ENCODE data around the gene AUH.

Gene AUH

DNA sequence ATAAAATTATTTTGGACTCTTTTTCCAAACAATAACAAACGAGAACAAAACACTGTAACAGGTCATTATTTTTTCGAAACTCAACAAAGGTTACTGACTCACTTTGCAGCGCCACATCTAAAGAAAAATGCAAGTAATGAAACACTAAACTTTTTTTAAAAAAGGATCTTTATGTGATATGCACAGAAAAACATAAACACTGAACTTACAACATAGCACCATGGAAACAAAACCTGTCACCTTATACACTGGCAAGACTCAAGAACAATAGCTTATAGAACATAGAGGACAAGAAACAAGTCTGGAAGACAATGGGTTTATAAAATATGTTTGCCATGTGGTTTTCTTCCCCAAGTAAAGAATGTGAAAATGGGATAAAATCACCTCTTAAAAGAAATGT is 85.2 kb downstream of the AUH start:
- Histone ChIP-seq H3K4me1 (ENCODE audit: insufficient read depth, low read length) (no peaks in the 10 kb centered on the region), H3K36me3 (ENCODE audit: insufficient read depth, low read length) (no peaks in the 10 kb centered on the region), H3K9me3 (ENCODE audit: control insufficient read depth, insufficient read depth, low read length) (no peaks in the 10 kb centered on the region), H3K9ac (ENCODE audit: low read depth, low read length) (no peak overlapping the region)

DNA sequence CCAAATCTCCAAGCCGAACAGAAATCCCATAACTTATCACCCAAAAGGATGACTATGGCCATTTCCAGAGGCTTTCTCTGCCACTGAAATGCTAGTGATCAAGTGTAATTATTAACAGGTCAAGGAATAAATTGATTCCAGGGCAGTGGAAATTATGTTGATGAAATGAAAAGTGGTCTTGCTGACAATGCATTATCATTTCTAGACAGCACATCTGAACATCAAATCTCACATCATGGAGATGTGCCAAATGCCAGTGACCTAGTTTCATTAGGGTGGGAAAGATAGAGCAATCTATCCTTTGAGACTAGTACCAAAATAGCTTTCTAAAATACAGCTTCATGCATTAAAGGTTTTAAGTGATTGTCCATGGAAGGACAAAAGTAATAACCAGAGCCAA is 86.1 kb downstream of the AUH start:
- H3K9me3 ChIP-seq (ENCODE audit: control insufficient read depth, insufficient read depth, low read length) = no peaks in the 10 kb centered on the region
- no peaks in the 10 kb centered on the region for H3K36me3 ChIP-seq (ENCODE audit: insufficient read depth, low read length)
- H3K4me1 ChIP-seq (ENCODE audit: insufficient read depth, low read length) = no peaks in the 10 kb centered on the region
- H3K9ac ChIP-seq (ENCODE audit: low read depth, low read length) = no peak overlapping the region

DNA sequence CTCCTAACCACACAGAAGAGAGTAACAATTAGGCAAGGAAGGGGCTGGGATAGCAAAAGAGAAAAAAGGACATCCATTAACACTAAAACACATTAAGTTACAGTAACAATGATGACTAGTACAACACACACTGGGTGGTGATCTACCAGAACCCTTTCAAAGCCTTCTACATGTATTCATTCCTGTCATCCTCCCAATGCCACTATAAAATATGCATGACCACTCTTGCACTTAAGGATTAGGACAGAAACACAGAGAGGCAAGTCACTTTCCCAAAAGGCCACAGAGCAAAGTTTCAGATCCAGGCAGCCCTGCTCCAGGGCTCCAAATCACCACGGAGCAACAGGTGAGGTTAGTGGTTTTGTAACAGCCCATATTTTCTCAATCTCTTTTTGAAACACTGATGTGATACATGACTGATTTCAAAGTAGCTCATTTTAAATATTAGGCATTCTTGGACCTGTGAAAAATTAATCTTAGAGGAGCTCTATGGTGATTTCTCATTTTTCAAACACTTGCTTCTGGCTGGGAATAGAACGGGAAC is 86.7 kb downstream of the AUH start:
- Histone ChIP-seq H3K4me1 (ENCODE audit: insufficient read depth, low read length) (no peaks in the 10 kb centered on the region), H3K36me3 (ENCODE audit: insufficient read depth, low read length) (no peaks in the 10 kb centered on the region), H3K9ac (ENCODE audit: low read depth, low read length) (no peak overlapping the region), H3K9me3 (ENCODE audit: control insufficient read depth, insufficient read depth, low read length) (no peaks in the 10 kb centered on the region)

DNA sequence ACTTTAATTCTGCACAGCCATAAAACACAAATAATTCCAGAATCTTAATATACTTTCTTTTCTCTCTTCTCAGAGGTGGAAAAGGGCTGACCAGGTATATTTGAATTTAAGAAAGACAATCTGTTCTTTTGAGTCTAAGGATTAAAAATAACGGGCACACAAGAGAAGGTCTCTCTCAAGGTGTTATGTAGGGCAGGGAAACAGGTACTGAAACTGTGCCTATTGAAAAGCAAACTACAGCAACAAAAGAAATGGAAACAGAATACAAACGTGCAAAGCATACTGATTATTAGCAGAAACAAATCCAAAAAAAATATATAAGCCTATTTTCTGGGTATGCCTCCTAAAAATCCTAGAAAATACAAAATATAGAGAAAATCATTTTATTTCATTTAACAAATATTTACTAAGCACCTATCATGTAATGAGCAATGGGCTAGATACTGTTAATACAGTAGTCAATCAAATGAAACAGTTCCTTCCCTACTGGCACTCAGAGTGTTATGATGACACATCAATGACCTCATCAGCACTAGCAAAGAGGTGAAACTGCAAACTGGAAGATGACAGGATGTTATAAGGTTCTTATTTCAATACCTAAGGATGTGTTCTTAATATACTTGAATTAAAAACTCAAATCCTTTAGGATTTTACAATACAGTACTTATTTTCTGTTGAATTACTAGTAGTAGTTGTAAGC is 87.7 kb downstream of the AUH start:
- no peaks in the 10 kb centered on the region for H3K4me1 ChIP-seq (ENCODE audit: insufficient read depth, low read length)
- H3K9me3 ChIP-seq (ENCODE audit: control insufficient read depth, insufficient read depth, low read length) = no peaks in the 10 kb centered on the region
- no peak overlapping the region for H3K9ac ChIP-seq (ENCODE audit: low read depth, low read length)
- H3K36me3 ChIP-seq (ENCODE audit: insufficient read depth, low read length) = no peaks in the 10 kb centered on the region

DNA sequence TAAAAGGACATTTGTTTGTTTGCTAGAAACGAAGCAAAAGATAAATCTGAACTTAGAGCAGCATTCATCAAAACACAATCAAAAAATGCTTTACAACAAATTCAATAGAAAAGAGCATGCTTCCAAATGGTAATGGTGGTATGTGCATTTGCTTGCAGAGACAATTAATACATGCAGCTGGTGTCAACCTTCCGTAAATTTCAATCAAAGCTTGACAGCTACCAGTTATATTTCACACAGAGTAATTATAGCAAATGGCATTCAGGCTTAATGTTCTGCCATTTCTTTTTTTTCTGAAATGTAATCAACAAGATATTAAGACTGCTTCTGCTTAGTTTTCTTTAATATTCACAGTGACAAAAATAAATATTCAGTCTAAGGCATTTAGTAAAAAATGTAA is 90.6 kb downstream of the AUH start:
- no peak overlapping the region for H3K9ac ChIP-seq (ENCODE audit: low read depth, low read length)
- H3K4me1 ChIP-seq (ENCODE audit: insufficient read depth, low read length) = no peaks in the 10 kb centered on the region
- H3K9me3 ChIP-seq (ENCODE audit: control insufficient read depth, insufficient read depth, low read length) = no peaks in the 10 kb centered on the region
- H3K36me3 ChIP-seq (ENCODE audit: insufficient read depth, low read length) = no peaks in the 10 kb centered on the region

DNA sequence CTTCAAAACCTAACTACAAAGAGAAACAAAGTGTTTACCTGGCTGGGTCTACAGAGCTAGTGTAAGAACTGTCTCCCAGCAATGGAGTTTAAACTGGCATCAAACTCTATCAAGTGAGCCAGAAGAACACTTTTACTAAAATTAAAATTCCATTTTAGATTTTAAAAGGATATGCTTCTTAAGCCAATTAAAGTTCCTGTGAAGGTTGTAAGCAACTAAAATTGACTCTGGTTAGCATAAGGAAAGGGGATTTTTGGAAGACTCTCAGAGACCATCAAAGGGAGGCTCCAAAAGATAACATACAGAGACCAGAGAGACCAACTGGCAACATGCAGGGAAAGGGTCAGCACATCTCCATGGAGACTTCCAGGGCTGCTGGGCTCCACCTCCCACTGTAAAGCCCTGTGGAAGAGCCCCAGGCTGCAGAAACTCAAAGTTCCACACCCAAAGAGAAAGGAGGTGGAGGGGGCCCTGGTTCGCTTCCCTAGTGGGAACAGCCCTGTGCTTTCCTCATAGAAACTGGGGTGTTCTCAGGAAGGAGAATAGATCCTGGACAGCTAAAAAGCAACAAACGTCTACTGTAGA is 91.7 kb downstream of the AUH start:
- Histone ChIP-seq H3K4me1 (ENCODE audit: insufficient read depth, low read length) (no peaks in the 10 kb centered on the region), H3K36me3 (ENCODE audit: insufficient read depth, low read length) (no peaks in the 10 kb centered on the region), H3K9me3 (ENCODE audit: control insufficient read depth, insufficient read depth, low read length) (no peaks in the 10 kb centered on the region), H3K9ac (ENCODE audit: low read depth, low read length) (no peak overlapping the region)

DNA sequence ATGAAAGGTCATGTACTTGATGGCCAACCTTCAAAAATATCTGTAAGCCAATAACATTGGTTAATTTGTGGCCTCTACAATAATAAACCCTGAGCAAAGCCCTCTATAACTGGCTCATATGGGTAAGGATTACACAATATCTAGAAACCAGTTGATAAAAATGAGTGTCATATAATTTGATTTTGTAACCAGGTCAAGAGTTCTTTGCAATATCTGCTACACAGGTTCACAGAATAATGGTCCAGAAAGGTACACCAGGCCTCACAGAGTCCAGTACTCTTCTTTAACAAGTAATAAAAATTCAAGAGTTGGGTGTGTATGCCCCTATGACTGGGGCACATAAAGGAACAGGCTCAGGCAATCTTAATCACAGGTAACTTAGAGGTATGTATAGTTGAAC is 95.3 kb downstream of the AUH start:
- Histone ChIP-seq H3K36me3 (ENCODE audit: insufficient read depth, low read length) (no peaks in the 10 kb centered on the region), H3K9me3 (ENCODE audit: control insufficient read depth, insufficient read depth, low read length) (no peaks in the 10 kb centered on the region), H3K4me1 (ENCODE audit: insufficient read depth, low read length) (no peaks in the 10 kb centered on the region), H3K9ac (ENCODE audit: low read depth, low read length) (no peak overlapping the region)

DNA sequence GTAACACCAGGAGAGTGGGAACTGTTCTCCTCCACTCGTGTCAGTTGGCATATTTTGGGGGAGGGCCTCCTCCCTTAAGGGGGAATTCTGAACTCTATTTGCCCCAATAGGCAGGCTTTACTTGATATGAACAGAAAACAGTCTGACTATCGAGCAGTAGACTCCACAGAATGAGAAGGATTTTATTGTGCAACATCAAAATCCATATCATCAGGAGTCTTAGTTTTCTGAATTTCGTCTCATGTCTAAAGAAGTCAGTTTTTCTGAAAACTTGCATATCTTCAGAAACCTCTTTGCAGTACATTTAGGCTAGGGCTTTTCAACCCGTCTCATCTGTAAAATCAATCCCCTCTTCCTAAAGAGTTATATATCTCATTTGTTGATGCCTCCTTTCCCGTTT is 96.2 kb downstream of the AUH start:
- Histone ChIP-seq H3K4me1 (ENCODE audit: insufficient read depth, low read length) (no peaks in the 10 kb centered on the region), H3K9me3 (ENCODE audit: control insufficient read depth, insufficient read depth, low read length) (no peaks in the 10 kb centered on the region), H3K36me3 (ENCODE audit: insufficient read depth, low read length) (no peaks in the 10 kb centered on the region), H3K9ac (ENCODE audit: low read depth, low read length) (no peak overlapping the region)

DNA sequence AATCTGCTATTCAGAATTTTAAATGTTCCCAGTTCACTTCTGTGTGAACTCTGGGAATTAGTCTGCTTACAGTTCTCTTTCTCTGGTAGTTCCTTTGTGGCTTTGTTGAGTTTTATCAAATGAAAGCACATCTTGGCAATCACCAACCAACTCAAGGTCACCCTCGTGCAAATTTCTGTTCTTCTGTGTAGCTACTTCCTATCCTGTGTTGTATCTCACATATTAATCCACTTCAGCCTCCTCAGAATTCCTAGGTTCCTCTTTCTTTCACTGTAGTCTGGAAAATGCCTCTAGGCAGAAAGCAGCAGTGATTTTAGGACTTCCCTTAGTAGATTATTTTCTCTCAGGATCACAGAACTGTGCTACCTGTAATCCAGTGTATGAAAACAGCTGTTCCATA is 100.3 kb downstream of the AUH start:
- H3K4me1 ChIP-seq (ENCODE audit: insufficient read depth, low read length) = no peaks in the 10 kb centered on the region
- no peak overlapping the region for H3K9ac ChIP-seq (ENCODE audit: low read depth, low read length)
- H3K36me3 ChIP-seq (ENCODE audit: insufficient read depth, low read length) = no peaks in the 10 kb centered on the region

DNA sequence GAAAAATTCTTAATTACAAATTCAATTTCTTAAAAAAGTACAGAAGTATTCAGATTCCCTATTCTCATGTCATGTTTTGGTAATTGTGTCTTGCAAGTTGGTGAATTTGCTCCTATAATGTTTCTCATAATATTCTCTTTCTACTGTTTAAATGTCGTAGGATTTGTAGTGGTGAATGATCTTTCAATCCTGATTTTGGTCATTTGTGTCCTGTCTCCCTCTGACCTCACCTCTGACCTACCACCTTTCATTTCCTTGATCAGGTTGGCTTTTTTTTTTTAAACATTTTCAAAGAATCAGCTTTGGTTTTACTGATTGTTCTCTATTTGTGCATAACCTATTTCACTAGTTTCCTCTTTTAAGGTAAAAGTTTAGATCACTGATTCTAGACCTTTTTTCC is 102.6 kb downstream of the AUH start:
- Histone ChIP-seq H3K4me1 (ENCODE audit: insufficient read depth, low read length) (no peaks in the 10 kb centered on the region), H3K9me3 (ENCODE audit: control insufficient read depth, insufficient read depth, low read length) (no peaks in the 10 kb centered on the region), H3K36me3 (ENCODE audit: insufficient read depth, low read length) (no peaks in the 10 kb centered on the region), H3K9ac (ENCODE audit: low read depth, low read length) (no peak overlapping the region)

More for the DNA sequence above, 100.3 kb downstream of the AUH start:
- no peaks in the 10 kb centered on the region for H3K9me3 ChIP-seq (ENCODE audit: control insufficient read depth, insufficient read depth, low read length)

DNA sequence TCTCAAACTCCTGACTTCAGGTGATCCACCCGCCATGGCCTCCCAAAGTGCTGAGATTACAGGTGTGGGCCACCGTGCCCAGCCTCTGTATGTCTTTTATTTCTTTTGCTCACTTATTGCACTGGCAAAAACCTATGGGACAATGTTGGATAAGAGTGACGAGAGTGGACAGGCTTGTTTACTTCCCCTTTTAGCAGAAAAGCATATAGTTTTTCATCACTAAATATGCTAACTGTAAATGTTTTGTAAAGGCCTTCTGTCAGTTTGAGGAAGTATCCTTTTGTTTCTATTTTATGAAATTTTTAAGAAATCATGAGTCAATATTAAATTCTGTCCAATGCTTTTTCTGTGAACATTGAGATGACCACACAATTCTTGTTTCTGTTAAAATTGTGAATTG is 103.3 kb downstream of the AUH start:
- Histone ChIP-seq H3K36me3 (ENCODE audit: insufficient read depth, low read length) (no peaks in the 10 kb centered on the region), H3K9me3 (ENCODE audit: control insufficient read depth, insufficient read depth, low read length) (no peaks in the 10 kb centered on the region), H3K4me1 (ENCODE audit: insufficient read depth, low read length) (no peaks in the 10 kb centered on the region), H3K9ac (ENCODE audit: low read depth, low read length) (no peak overlapping the region)

DNA sequence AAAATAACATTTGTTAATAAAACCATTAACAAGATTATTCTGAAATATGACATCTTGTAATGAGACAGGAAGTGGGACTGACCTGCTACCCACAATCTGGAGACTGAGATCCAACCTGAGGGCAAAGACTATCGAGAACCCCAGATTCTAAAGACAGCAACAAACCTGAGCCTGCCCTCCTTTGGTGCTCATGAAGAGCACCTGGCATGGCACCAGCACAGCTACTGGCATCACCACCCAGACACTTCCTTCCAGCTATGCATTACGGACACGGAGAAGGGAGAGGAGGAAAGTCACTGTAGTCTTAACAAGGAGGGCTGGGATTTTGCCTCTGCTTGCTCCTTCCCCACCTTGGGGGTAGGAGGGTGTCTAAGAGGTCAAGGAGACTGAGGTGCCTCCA is 105.5 kb downstream of the AUH start:
- H3K4me1 ChIP-seq (ENCODE audit: insufficient read depth, low read length) = no peaks in the 10 kb centered on the region
- H3K36me3 ChIP-seq (ENCODE audit: insufficient read depth, low read length) = no peaks in the 10 kb centered on the region
- no peak overlapping the region for H3K9ac ChIP-seq (ENCODE audit: low read depth, low read length)
- no peaks in the 10 kb centered on the region for H3K9me3 ChIP-seq (ENCODE audit: control insufficient read depth, insufficient read depth, low read length)

DNA sequence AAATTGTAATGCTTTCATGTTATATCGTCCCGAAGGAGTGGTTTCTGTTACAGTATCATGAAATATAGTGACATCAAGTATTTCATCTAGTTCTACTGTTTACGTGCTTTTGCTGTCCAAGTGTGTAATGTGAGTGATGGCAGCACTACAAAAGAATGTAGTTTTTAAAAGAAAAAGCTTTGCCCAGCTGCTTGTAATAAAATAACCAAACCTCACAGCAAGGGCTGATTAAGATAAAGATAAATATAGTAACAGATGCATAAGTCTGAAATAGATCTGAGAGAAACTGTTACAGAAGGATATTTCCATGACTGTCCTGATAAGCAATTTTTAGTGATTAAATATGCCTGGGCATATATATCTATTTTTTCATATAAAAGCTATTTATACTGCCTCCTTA is 106.4 kb downstream of the AUH start:
- Histone ChIP-seq H3K9ac (ENCODE audit: low read depth, low read length) (no peak overlapping the region), H3K36me3 (ENCODE audit: insufficient read depth, low read length) (no peaks in the 10 kb centered on the region), H3K9me3 (ENCODE audit: control insufficient read depth, insufficient read depth, low read length) (no peaks in the 10 kb centered on the region), H3K4me1 (ENCODE audit: insufficient read depth, low read length) (no peaks in the 10 kb centered on the region)

DNA sequence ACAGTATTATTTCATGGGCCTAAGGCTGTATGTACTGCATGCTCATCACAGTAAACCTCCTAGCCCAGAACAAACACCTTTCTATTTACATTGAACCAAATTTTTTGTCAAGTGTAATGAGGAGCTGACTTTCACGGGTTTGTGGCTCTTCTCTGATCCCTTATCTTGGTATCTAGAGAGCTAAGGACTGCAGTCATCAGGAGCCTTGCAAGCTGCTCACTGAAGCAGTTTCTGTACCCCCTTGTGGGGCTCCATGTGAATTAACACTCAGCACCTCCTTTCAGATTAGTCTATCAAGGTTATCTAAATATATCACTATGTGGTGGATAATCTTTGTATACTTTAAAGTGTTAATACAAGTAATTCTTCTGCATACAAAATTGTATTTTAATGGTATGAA is 108.2 kb downstream of the AUH start:
- Histone ChIP-seq H3K9ac (ENCODE audit: low read depth, low read length) (no peak overlapping the region), H3K4me1 (ENCODE audit: insufficient read depth, low read length) (no peaks in the 10 kb centered on the region), H3K36me3 (ENCODE audit: insufficient read depth, low read length) (no peaks in the 10 kb centered on the region), H3K9me3 (ENCODE audit: control insufficient read depth, insufficient read depth, low read length) (no peaks in the 10 kb centered on the region)

DNA sequence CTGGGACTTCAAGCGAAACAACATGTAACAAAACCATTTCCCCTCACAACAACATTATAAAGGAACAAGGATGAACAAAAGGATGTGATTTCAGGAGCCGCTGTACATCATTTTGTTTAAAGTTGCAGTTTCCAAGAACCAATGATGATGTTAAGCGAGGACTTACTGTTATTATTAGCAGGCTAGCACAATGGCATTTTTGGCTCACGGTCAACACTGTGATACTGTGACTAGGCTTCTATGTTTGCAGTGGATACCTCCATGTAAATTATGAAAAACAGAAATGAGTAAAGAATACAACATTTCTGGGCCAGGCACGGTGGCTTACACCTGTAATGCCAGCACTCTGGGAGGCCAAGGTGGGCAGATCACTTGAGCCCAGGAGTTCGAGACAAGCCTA is 113.0 kb downstream of the AUH start:
- H3K9ac ChIP-seq (ENCODE audit: low read depth, low read length) = no peak overlapping the region
- peaks cover 17% of the 10 kb centered on the region for H3K4me1 ChIP-seq (ENCODE audit: insufficient read depth, low read length)
- no peaks in the 10 kb centered on the region for H3K9me3 ChIP-seq (ENCODE audit: control insufficient read depth, insufficient read depth, low read length)
- H3K36me3 ChIP-seq (ENCODE audit: insufficient read depth, low read length) = no peaks in the 10 kb centered on the region
